Naive thymus-derived CD8-positive, alpha-beta T cell (primary cell): ENCODE data around the gene PREX1. TPM values are rescaled to one million over a fixed set of nuclear protein-coding genes. Genes with fewer than 3 reads are reported as not detected.
A peak's percentile ranks its signal among the peaks of the same experiment; 100 is the strongest.

Experiments
- ATAC-seq, 2 donors: fragments of 150-1000 bp; cut with Tn5 transposase in 1 of 2; sonication (Bioruptor Pico), chemical (Tn5 transposase) in 1 of 2; 1 replicate in 1 of 2; 2 replicates in 1 of 2; pipeline ENCODE4 v1.10.0; 2021; ENCODE audit warnings: mild to moderate bottlenecking in 2 of 2, moderate library complexity in 2 of 2
- POLR2A ChIA-PET: fragments of 350-600 bp; sonication (Branson Sonifier 250); formaldehyde crosslinking; loops from one replicate; lab custom pipeline; 2021; ENCODE audit warnings: antibody characterized with exemption; lab: Charles Lee
- DNase-seq, 10 donors: peaks; one replicate each; pipeline versions ENCODE4 v3.0.0 to v3.0.0-alpha.2; 2020 to 2022
- H3K27ac Mint-ChIP-seq, 10 donors: one replicate each; pipeline ENCODE4 v1.8.0; 2020 to 2022; ENCODE audit warnings: mild to moderate bottlenecking in 10 of 10, mixed read lengths in 10 of 10, moderate library complexity in 4 of 10, inconsistent platforms in 1 of 10
- H3K27me3 Mint-ChIP-seq, 5 donors: one replicate each; pipeline ENCODE4 v1.8.0; 2021 to 2022; ENCODE audit warnings: mixed read lengths in 5 of 5
- H3K36me3 Mint-ChIP-seq, 3 donors: one replicate each; pipeline ENCODE4 v1.8.0; 2020 to 2022; ENCODE audit warnings: mixed read lengths in 3 of 3, mild to moderate bottlenecking in 2 of 3, inconsistent platforms in 1 of 3
- H3K4me1 Mint-ChIP-seq, 4 donors: one replicate each; pipeline ENCODE4 v1.8.0; 2021 to 2022; ENCODE audit warnings: mixed read lengths in 4 of 4
- H3K4me3 Mint-ChIP-seq, 10 donors: one replicate each; pipeline ENCODE4 v1.8.0; 2020 to 2022; ENCODE audit warnings: mild to moderate bottlenecking in 10 of 10, mixed read lengths in 10 of 10, moderate library complexity in 6 of 10, inconsistent platforms in 1 of 10
- H3K9me3 Mint-ChIP-seq, 9 donors: one replicate each; pipeline ENCODE4 v1.8.0; 2020 to 2022; ENCODE audit warnings: mixed read lengths in 9 of 9, mild to moderate bottlenecking in 3 of 9, inconsistent platforms in 1 of 9, moderate library complexity in 1 of 9
- polyA plus RNA-seq, 3 donors: library from polyadenylated mRNA; unstranded; fragments of 300-500 nt; fragmentation: Illumina TruSeq; gene quantifications; one replicate each; pipeline ENCODE4 v1.2.3, GENCODE V29; 2021
- total RNA-seq, 8 experiments: library from RNA in 2 of 8; stranded (reverse) in 2 of 8; gene quantifications; one replicate each; pipeline ENCODE4 v1.2.3 and lab custom pipeline; 2021 to 2026

Gene PREX1
- total and polyA plus RNA-seq, 5 experiments from 2014 or later = 14.4 to 141 (median 38.5) TPM

- Mint-ChIP-seq H3K27me3 (no peaks in the 10 kb centered on the region), H3K36me3 (peaks cover 0 to 17% (median 10%) of the 10 kb centered on the region in 3 donors), H3K9me3 (no peaks in the 10 kb centered on the region), H3K4me1 (peaks cover 59 to 100% (median 98%) of the 10 kb centered on the region in 4 donors), H3K4me3 (peak overlapping the region; percentile 44 to 85 (median 74)), H3K27ac (peak overlapping the region; percentile 79 to 99 (median 91))
- ATAC-seq = peak; percentile 36 to 42
- POLR2A ChIA-PET = interaction anchor here (0.6 to 4.0 kb wide), 6 partner anchors 11 to 1113 kb away, joined by 3 to 16 read pairs (median 4); partner anchors contain the start of gene PREX1
- peak in 6 of 10 donors; percentile 27 to 67 (median 40) for DNase-seq
Observed at GRCh38 chr20:48718786-48719578, 108.8 kb downstream of the PREX1 start.

GRCh38 chr20:48717680-48718223, 110.0 kb downstream of the PREX1 start:
- Mint-ChIP-seq H3K27me3 (no peaks in the 10 kb centered on the region), H3K4me1 (peaks cover 59 to 99% (median 90%) of the 10 kb centered on the region in 4 donors), H3K36me3 (peaks cover 0 to 15% (median 10%) of the 10 kb centered on the region in 3 donors), H3K4me3 (peak overlapping the region; percentile 17 to 85 (median 73)), H3K27ac (peak overlapping the region; percentile 94 to 99 (median 98)), H3K9me3 (no peaks in the 10 kb centered on the region)
- DNase-seq (no peak), ATAC-seq (no peak)
- POLR2A ChIA-PET = interaction anchor here (0.6 to 4.0 kb wide), 6 partner anchors 9 to 110 kb away, joined by 3 to 16 read pairs (median 8); partner anchors contain the start of gene PREX1

- peaks cover 0 to 17% (median 12%) of the 10 kb centered on the region in 3 donors for H3K36me3 Mint-ChIP-seq
- DNase-seq = no peak
Observed at GRCh38 chr20:48717095-48717672, 110.6 kb downstream of the PREX1 start.

GRCh38 chr20:48716541-48716940, 111.3 kb downstream of the PREX1 start:
- no peaks in the 10 kb centered on the region for H3K9me3 Mint-ChIP-seq
- DNase-seq = no peak
- H3K27ac Mint-ChIP-seq = peak overlapping the region; percentile 95 to 99 (median 98)

More at GRCh38 chr20:48717095-48717672, 110.6 kb downstream of the PREX1 start:
- peak in 1 of 2 donors; percentile 45 for ATAC-seq
- H3K27ac Mint-ChIP-seq = peak overlapping the region; percentile 94 to 99 (median 98)
- peaks cover 60 to 99% (median 90%) of the 10 kb centered on the region in 4 donors for H3K4me1 Mint-ChIP-seq
- POLR2A ChIA-PET = interaction anchor here (0.5 to 4.0 kb wide), 8 partner anchors 8 to 1098 kb away, joined by 3 to 16 read pairs (median 4); partner anchors contain the start of gene PREX1
- no peaks in the 10 kb centered on the region for H3K9me3 Mint-ChIP-seq
- peak overlapping the region; percentile 43 to 85 (median 73) for H3K4me3 Mint-ChIP-seq
- H3K27me3 Mint-ChIP-seq = no peaks in the 10 kb centered on the region

GRCh38 chr20:48716086-48716485, 111.7 kb downstream of the PREX1 start:
- no peaks in the 10 kb centered on the region for H3K27me3 Mint-ChIP-seq
- H3K9me3 Mint-ChIP-seq = no peaks in the 10 kb centered on the region
- ATAC-seq (peak; percentile 75 to 78), DNase-seq (peak in 9 of 10 donors; percentile 16 to 60 (median 49))
- H3K4me1 Mint-ChIP-seq = peaks cover 51 to 99% (median 86%) of the 10 kb centered on the region in 4 donors
- POLR2A ChIA-PET = interaction anchor here (0.6 to 4.0 kb wide), 2 partner anchors 44 to 111 kb away, joined by 4 to 16 read pairs; no protein-coding TSS in a partner anchor
- H3K27ac Mint-ChIP-seq = peak overlapping the region; percentile 95 to 99 (median 98)
- H3K36me3 Mint-ChIP-seq = peaks cover 0 to 11% (median 8%) of the 10 kb centered on the region in 3 donors
- H3K4me3 Mint-ChIP-seq = peak overlapping the region; percentile 62 to 87 (median 82)

More at GRCh38 chr20:48716541-48716940, 111.3 kb downstream of the PREX1 start:
- POLR2A ChIA-PET = interaction anchor here (0.5 to 4.0 kb wide), 4 partner anchors 8 to 1097 kb away, joined by 4 to 16 read pairs (median 8); no protein-coding TSS in a partner anchor
- Mint-ChIP-seq H3K4me1 (peaks cover 55 to 99% (median 88%) of the 10 kb centered on the region in 4 donors), H3K4me3 (peak overlapping the region; percentile 62 to 87 (median 82)), H3K36me3 (peaks cover 0 to 15% (median 12%) of the 10 kb centered on the region in 3 donors), H3K27me3 (no peaks in the 10 kb centered on the region)
- ATAC-seq = no peak

GRCh38 chr20:48714764-48715163, 113.0 kb downstream of the PREX1 start:
- H3K4me3 Mint-ChIP-seq = peak overlapping the region in 5 of 10 donors; percentile 4 to 85 (median 18)
- DNase-seq = no peak
- no peaks in the 10 kb centered on the region for H3K9me3 Mint-ChIP-seq
- H3K36me3 Mint-ChIP-seq = peaks cover 0 to 7% (median 7%) of the 10 kb centered on the region in 3 donors
- no peaks in the 10 kb centered on the region for H3K27me3 Mint-ChIP-seq
- no peak for ATAC-seq
- H3K27ac Mint-ChIP-seq = peak overlapping the region in 6 of 10 donors; percentile 11 to 99 (median 42)
- H3K4me1 Mint-ChIP-seq = peaks cover 43 to 92% (median 83%) of the 10 kb centered on the region in 4 donors
- POLR2A ChIA-PET = no interaction called here

GRCh38 chr20:48711696-48712464, 115.9 kb downstream of the PREX1 start:
- Mint-ChIP-seq H3K4me1 (peaks cover 42 to 89% (median 82%) of the 10 kb centered on the region in 4 donors), H3K36me3 (peaks cover 0 to 27% (median 11%) of the 10 kb centered on the region in 3 donors), H3K9me3 (no peaks in the 10 kb centered on the region), H3K27me3 (no peaks in the 10 kb centered on the region), H3K27ac (peak overlapping the region in 6 of 10 donors; percentile 22 to 89 (median 64)), H3K4me3 (peak overlapping the region in 3 of 10 donors; percentile 3 to 63 (median 24))
- DNase-seq (no peak), ATAC-seq (no peak)
- POLR2A ChIA-PET = interaction anchor here (0.7 kb wide), 1 partner anchor 44 kb away, joined by 3 read pairs; no protein-coding TSS in a partner anchor

GRCh38 chr20:48711044-48711428, 116.8 kb downstream of the PREX1 start:
- H3K27ac Mint-ChIP-seq = peak overlapping the region in 3 of 10 donors; percentile 25 to 83 (median 43)
- H3K36me3 Mint-ChIP-seq = peaks cover 0 to 34% (median 14%) of the 10 kb centered on the region in 3 donors
- no peaks in the 10 kb centered on the region for H3K9me3 Mint-ChIP-seq
- H3K4me3 Mint-ChIP-seq = no peak overlapping the region
- POLR2A ChIA-PET = no interaction called here
- H3K4me1 Mint-ChIP-seq = peaks cover 46 to 89% (median 83%) of the 10 kb centered on the region in 4 donors
- DNase-seq = no peak
- ATAC-seq = no peak
- H3K27me3 Mint-ChIP-seq = no peaks in the 10 kb centered on the region

- Mint-ChIP-seq H3K27me3 (no peaks in the 10 kb centered on the region), H3K4me3 (peak overlapping the region in 1 of 10 donors; percentile 28), H3K9me3 (no peaks in the 10 kb centered on the region), H3K27ac (peak overlapping the region in 3 of 10 donors; percentile 37 to 83 (median 73)), H3K4me1 (peaks cover 41 to 87% (median 80%) of the 10 kb centered on the region in 4 donors), H3K36me3 (peaks cover 0 to 37% (median 17%) of the 10 kb centered on the region in 3 donors)
- DNase-seq (no peak), ATAC-seq (no peak)
- POLR2A ChIA-PET = interaction anchor here (1.3 kb wide), 1 partner anchor 17 kb away, joined by 3 read pairs; no protein-coding TSS in a partner anchor
Observed at GRCh38 chr20:48710341-48711043, 117.3 kb downstream of the PREX1 start.

- no peak for DNase-seq
- Mint-ChIP-seq H3K4me1 (peaks cover 35 to 85% (median 79%) of the 10 kb centered on the region in 4 donors), H3K36me3 (peaks cover 0 to 44% (median 16%) of the 10 kb centered on the region in 3 donors), H3K4me3 (no peak overlapping the region), H3K9me3 (no peaks in the 10 kb centered on the region), H3K27me3 (no peaks in the 10 kb centered on the region), H3K27ac (peak overlapping the region in 4 of 10 donors; percentile 40 to 73 (median 52))
- POLR2A ChIA-PET = interaction anchor here (1.3 kb wide), 1 partner anchor 17 kb away, joined by 3 read pairs; no protein-coding TSS in a partner anchor
- no peak for ATAC-seq
Observed at GRCh38 chr20:48709744-48710143, 118.1 kb downstream of the PREX1 start.
